ENCODE data around the gene AKAP8L.

- TF ChIP-seq CTCF (IDR thresholded peaks at IDR 0.05; ENCODE audit: low read depth, low read length) (no peak), POLR2A (IDR thresholded peaks at IDR 0.05; ENCODE audit: extremely low read depth, insufficient read length) (no peak), MAX (IDR thresholded peaks at IDR 0.05; ENCODE audit: low read depth, low read length) (no peak)
Observed at GRCh38 chr19:15368798-15369593, 49.8 kb downstream of the AKAP8L start.

Data from NB4 (cell line).